DMS 273 treated with DMSO at 0.1 percent for 48 hours (cell line): ENCODE results near the gene RBM38.
A peak's percentile ranks its signal among the peaks of the same experiment; 100 is the strongest.

Experiments used
- DNase-seq: peaks from one replicate; lab custom pipeline; 2025; lab: John Stamatoyannopoulos, UW

The RBM38 gene

DNA sequence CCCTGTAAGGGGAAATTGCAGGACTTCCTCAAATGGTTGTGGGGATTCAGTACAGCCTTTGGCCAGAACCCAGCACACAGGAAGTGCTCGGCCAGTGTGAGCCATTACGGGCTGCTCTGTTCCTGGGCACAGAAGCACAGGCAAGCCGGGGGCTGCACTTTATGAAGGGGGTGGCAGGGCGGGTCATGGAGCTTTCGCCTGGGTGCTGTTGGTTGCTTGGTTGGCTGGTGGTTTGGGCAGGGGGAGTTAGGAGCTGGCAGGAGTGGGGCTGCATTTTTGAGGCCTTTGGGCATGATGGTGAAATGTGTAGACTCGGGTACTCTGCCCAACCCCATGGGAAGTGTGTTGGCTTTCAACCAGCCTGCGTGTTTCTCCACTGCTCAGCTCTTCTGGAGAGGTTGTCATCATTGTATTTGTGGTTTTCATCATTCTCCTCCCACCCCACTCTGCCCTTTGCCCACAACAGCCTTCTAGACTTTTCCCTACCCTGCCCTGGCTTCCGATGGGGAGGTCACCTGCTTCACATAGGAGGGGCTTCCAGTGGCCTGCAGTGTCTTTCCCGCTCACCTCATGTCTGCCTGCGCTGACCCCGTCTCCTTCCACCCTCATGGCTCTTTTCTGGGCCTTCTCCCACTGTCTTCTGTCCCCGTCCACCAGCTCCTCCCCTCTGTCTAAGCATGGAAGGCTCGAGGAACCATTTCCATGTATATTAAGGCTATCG, 16.1 kb upstream of the RBM38 start:
- no peak for DNase-seq

DNA sequence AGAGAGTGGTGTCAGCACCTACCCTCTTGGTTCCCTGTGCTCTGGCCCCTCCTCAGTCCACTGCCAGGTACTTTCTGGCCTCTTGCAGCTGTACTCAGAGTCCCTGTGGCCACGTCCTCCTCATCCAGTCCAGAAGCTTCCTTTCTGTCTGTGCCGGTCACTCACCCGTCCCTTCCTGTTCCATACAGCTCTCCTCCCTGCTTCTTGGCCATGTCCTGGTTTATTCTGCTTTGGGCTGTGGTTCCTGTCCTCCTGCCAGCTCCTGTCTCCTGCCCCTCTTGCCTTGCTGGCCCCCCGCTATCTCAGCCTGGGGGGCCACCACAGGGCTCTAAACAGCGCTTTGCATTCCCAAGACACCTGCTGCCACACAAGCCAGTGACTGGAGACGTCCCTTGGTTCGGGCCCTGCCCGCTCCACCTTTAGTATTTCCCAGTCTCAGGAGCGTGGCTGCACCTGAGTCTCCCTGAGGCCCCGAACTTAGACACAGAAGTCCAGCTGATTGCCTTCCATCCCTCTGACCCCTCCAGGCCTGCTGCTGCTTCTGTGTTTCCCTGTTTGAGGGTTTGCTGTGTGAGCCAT, 15.5 kb upstream of the RBM38 start:
- no peak for DNase-seq

DNA sequence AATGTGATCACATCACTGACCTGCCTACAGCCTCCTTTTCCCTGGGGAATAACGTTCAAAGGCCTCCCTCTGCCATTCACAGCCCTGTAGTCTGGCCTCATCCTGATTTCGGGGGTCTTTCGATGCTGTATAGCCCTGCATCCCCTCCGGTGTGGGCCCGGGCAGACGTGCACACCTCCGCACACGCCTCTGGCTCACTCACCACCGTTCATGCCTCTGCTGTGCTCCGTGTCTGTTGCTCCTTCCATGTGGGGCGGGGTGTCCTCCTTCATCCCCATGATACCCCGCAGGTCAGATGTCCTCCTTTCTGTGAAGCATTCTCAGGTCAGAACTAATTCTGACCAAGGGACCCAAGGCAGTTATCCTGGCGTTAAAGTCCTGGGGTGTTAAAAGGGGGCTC, 13.8 kb upstream of the RBM38 start:
- DNase-seq = no peak

DNA sequence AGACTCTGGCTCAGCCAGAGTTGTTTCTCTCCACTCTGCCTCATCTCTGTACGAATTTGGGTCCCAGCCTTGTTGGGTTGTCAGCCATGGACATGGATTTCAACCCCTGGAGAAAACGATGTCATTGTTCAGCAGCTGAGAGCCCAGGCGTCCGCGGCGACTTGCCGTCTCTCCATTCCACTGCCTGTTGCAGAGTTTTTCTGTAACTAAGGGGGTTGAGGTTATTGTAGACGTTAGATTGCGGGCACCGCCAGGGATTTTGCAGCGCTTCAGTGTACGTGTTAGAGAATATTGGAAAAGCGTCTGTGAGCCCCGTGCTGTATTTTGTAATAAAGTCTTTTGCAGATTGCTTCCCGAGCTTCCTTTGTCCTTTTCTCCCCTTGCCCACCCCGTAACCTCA, 13.1 kb upstream of the RBM38 start:
- DNase-seq = no peak

DNA sequence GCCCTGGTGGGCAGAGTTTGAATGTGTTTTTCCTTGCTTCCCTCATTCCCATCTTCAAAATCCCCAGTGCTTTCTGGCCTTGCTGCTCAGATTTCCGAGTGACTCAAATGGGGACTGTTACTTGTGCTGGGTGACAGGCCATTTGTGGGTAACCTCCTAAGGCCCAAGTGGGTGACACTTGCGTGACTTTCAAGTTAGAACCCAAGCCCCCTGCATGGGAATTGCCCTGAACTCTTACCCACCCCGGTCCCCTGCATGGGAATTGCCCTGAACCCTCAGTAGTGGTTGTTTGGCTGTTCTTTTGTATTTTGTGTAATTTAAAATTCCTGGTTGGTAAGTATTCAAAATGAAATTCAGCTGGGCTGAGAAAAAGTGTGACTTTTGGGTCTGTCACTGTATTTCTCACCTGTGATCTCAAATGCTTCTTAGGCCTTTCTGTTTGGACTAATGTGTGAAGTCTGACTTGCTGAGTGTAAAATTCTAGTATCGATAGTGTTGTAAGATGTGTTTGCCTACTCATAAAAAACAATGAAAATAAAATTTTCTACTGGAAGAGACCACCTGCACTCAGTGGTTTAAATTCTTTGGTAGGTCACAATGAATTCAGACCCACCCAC, 12.4 kb upstream of the RBM38 start:
- no peak for DNase-seq

DNA sequence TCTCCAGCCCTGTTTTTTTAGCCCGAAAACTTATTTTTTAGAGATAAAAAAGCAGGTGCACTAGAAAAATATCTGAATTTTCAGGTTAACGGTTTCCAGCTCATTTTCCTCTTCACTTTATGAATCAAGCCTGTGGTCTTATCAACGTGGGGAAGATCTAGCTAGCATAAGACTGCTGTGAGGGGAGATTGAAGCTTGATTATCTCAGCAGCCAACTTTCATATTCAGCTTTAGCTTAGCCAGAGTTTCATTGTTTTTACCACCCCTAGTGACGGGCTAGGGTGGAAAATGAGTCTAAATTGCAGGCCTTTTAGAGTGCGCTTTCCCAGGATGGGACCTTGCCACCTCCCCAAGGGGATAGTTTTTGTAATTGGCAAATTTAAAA, 11.9 kb upstream of the RBM38 start:
- DNase-seq = no peak

DNA sequence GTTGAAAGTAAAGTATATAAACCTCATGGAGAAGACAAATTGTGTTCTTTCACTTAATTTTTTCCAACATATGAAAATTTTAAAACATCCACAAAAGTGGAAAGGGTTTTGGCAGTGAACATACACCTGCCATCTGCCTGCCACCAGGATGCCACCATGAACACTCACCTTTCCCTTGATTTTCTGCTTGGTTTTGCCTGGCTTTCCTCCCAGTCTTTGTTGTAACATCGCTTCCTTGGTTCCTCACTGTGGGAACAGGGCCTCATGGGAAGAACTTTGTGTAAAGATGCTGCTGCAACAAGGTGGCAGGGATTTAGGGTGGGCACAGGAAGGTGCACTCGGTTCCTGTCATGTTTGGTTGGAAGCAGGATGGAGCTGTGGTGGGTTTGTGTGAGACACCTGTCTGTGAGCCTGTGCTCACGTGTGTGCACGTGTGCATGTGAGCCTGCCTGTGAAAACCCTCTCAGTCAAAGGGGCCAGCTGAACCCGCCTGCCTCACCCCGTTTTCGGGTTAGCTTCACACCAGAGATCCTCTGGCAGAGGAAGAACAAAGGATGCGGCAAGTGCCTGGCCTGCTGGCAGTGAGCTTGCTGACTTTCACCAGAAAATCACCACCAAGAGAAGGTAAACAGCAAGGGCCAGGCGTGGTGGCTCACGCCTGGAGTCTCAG, 11.0 kb upstream of the RBM38 start:
- DNase-seq = no peak

DNA sequence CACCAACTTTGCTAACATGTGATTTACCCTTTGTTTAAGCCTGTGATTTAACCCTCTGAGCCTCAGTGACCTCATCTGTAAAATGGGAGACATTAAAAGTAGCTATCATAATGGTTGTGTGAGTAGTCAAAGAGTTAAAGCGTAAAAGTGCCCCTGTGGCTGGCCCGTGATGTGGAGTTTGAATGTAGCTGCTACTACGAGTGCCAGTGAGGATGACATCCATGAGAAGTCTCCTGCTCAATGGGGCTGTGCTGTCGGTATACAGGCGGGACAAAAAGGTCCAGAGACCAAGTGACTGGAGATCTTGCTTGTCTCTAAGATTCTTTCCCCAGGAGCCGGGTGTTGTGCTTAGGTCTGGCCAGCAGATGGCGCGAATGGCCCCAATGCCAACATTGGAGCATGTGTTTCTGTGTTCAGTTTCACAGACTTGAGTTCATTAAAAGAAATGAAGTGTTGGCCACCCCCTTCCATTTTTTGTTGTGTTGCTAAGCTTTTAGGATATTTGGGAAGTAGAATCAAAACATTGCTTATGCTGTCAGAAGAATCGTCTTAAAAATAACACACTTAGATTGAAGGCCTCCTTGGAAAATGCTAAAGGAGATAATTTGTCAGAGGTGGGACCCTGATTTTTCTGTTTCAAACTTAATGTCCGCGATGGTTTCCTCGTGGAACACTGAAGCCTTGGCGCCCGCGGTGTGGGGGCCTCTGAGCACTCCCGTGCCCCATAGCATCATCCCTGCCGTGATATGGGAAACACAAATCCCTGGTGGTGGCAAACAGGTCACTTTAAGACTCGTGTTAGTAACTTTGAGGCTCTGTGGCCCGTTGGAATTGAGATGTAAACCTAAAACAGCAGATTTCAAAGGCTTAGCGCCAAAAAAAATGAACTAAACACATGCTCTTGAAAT, 9.3 kb upstream of the RBM38 start:
- DNase-seq = peak; percentile 26

DNA sequence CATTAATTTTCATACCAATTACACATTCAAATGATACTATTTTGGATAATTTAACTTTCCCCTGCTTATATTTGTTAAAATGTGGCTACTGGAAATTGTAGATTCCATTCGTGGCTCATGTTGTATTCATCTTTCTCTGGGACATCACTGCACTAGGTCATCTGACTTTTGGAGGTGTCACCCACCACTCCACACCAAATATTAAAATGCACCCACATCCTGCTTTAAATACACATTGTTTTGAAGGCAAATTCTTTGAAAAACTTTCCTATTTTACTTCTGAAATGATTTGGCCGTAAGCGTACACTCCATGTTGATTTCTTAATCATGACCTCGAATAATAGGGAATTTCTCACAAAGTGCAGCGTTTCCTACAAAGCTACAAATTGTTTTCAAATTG, 8.7 kb upstream of the RBM38 start:
- no peak for DNase-seq

DNA sequence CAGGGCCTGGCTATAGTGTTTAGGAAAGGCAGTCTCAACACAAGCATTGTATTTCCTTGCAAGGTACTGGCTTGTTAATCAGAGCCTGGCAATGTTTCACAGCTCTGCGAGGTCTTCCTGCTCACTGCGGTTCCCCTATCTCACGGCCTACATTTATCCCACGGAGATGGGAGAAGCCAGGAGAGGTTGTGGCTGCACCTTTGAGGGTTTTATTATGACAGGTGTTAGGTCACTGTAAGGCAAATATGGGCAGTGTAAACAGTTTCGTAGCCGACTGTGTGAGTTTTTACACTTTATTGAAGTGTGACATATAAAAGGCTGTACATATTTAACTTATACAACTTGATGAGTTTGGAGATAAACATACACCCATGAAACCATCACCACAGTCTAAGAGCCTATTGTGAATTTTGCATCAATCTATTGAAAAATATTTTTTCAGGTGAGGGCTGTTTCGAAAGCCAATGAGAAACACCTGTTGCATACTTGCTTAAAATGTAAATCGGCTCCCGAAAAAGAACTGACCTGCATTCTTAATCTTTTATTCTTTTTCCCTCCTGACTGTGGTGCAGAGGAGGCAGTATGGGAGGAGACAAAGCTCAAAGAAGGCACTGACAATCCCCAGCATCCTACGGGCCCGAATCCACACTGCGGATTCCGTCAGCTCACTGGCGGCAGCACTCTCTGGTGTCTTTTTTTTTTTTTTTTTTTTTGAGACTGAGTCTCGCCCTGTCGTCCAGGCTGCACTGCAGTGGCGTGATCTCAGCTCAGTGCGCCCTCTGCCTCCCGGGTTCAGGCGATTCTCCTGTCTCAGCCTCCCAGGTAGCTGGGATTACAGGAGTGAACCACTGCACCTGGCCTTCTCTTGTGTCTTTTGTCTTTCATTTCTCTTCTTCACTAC, 7.5 kb upstream of the RBM38 start:
- no peak for DNase-seq

DNA sequence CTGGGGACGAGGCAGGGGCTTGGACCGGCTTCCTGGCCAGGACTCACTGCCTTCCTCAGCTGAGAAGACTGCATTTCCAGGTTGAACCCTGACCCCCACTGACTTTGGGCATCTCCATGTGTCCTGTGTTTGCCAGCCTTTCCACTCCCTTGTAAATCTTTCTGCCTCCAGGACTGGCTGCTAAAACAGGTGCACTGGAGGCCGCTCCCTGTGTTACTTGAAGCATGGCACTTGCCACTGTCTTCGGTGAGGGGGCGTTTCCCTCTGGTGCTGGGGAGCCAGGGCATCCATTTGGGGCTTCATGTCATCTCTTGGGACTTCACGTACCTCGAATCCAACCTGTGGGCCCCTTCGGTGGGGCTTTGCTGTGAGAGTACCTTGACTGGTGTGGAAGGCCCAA, 6.7 kb upstream of the RBM38 start:
- DNase-seq = no peak

DNA sequence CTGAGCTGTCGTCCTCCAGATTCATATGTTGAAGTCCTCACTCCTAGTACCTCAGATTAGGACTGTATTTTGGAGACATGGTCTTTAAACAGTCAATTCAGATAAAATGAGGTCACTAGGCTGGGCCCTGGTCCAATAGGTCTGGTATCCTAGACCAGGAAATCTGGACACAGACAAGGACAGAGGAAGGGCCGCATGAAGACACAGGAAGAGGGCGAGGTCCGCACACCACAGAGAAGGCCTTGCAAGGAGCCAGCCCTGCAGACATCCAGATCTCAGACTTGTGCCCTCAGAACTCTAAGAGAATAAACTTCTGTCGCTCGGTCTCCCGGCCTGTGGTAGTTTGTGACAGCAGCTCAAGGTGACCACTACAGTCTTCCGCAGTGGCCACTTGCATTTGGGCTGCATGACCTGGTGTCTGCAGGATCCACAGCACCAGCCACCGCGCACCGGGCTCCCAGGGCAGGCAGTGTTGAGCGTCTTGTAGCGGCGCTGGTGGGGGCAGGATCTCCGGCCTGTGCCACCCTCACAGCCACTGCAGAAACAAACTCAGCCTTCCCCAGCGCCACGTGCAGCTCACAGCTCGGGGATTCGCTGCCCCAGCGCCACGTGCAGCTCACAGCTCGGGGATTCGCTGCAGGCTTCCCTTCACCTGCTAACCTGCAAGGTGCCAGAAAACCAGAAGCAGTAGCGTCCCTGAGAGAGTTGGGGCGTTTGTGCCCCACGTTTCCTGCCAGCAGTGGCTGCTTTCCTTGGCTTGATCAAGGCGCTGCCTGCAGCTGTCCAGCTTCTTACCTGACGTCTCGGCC, 6.0 kb upstream of the RBM38 start:
- no peak for DNase-seq

DNA sequence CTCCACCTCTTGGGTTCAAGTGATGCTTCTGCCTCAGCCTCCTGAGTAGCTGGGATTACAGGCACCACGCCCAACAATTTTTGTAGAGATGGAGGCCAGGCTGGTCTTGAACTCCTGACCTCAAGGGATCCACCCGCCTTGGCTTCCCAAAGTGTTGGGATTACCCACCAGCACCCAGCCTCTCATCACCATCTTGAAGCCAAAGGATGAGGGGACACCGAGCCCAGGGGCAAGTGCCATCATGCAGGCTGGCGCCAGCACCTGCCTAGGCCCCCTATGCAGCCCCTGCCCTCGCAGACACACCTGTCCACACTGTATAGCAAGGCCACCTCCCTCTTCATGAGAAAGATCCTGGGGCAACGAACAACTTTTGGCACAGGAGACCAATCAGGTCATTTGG, 5.3 kb upstream of the RBM38 start:
- DNase-seq = no peak

DNA sequence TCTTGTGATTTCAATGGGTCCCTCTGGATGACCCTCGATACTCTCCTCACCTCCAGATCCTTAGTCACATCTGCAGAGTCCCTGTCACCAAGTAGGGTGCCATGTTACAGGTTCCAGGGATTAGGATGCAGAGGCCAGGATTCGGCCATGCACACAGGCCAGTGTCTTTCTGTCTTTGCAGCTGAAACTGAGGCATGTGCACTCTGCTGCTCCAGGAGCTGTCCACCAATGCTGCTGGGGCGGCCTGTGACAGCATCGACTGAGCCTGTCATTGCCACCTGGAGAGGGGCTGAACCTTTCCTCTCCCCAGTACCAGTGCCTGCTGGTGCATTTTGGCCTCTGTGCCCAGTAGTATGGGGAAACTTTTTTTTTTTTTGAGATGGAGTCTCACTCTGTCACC, 4.4 kb upstream of the RBM38 start:
- DNase-seq = no peak

DNA sequence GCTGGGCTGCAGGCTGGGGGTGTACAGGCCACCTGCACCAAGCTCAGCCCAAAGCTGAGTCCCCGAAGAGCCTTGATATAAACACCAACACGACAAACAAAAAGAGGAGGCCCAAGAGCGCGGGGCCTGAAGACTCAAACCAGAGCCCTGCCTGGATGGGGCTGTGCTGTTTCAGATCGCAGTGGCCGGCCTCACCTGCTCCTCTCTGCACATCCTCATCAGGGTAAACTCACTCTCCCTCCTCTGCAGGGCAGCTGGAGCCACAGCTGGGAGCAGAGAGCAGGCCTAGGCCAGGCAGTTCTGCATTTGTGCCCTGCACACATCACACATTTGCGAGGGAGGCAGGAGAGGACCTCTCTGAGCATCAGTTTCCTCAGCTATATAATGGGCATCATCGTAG, 3.7 kb upstream of the RBM38 start:
- no peak for DNase-seq

DNA sequence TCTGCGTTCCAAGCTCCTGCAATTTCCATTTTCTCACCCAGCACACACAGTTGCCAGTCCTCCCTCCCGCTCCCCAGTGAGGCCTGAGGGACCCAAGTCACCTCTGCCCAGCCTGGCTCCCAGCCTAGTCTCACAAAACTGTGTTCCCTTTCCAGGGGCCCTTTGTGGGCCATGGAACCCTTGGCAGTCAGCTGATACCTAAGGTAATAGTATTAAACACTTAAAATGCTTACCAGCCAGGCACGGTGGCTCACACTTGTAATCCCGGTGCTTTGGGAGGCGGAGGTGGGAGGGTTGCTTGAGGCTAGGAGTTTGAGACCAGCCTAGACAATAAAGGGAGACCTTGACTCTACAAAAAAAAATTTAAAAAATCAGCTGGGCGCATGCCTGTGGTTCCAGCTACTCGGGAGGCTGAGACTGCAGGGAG, 3.2 kb upstream of the RBM38 start:
- DNase-seq = no peak

DNA sequence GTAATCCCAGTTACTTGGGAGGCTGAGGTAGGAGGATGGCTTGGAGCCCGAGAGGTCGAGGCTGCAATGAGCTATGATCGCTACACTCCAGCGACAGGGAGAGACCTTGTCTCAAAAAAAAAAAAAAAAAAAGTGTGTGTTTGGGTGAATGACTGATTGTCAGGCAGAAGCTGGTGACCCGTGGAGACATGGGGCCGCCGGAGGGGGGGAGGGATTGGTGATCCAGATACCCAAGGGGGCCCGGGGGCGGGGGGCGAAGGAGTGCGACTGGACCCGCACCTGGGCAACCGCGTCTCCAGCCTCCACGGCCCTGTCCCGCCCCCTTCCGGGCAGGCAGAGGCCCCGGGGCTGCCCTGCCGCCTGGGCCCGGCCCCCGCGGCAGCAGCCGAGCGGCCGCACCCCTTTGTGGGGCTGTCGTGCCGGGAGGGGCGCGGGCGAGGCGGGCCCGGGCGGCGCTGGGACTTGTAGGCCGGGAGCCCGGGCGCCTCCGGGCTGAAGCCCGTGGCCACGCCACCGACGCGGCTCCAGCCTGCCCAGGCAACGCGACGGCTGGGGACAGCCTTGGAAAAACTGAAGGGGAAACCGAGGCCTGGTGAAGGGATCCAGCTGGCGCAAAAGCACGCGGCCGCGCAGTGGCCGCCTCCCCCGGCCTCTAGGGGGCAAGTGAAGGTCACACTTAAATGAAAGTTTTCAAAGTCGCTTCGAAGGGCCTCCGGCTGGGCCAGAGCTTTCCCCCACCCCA, 2.1 kb upstream of the RBM38 start:
- no peak for DNase-seq

DNA sequence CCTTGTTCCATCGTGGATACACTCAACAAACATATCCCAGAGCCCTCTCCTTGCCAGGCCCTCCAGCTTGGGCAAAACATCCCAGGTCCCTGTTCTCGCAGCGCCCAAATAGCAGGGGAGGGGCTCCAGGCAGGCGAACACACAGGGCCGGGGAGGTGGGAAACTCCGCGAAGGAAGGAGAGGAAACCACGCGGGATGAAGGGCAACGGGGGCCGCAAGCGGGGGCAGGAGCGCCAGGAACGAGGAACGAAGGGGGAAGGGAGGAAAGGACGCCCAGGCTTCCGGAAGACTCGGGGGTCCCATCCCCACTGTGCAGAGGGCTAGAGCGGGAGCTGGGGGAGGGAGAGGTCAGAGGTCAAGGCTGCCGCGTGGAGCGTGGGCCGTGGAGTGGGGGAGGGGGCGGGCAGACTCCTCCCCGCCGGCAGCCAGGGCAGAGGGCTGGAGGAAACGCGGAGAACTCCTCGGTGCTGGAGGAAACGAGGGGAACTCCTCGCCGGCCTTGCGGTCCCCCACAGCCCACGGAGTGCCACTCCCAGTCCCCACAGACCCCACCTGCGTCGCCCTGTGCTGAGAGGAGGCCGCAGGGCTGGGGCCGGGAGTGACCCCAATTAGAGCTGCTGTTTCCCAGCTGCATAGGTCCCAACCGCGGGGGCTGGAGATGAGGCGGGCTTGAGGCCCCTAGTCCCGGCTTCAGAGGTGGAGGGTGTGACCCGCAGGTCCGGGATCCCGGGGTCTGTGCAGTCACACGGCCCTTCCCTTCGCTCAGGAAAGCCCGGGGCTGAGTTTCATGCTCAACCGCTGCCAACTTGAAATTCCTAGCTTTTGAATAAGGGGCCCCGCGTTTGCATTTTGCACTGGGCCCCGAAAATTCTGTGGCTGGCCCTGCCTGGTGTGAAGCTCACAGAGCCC, 1.2 kb upstream of the RBM38 start:
- DNase-seq = no peak
